MM.1S (cell line): Measurements from ENCODE around the gene WDFY4.

Experiments used
- DNase-seq: peaks from one replicate; pipeline ENCODE4 v3.0.0-alpha.2; 2015
- H2AFZ ChIP-seq: fragments of 300-600 bp; sonication (generic); 2 replicates; pipeline ENCODE4 v1.6.0; 2016; ENCODE audit warnings: antibody characterized with exemption, low read length
- H3F3A ChIP-seq: fragments of 300-600 bp; sonication (generic); 2 replicates; pipeline ENCODE4 v1.6.1; 2016; ENCODE audit warnings: mild to moderate bottlenecking, antibody characterized with exemption, low read length, moderate library complexity, mixed read lengths; ENCODE audit not compliant: insufficient read depth
- H3K27ac ChIP-seq: fragments of 300-600 bp; sonication (generic); 2 replicates; pipeline ENCODE4 v1.5.1; 2016; ENCODE audit warnings: mild to moderate bottlenecking, low read length
- H3K27me3 ChIP-seq: fragments of 300-600 bp; sonication (generic); replicated peaks from 2 replicates; pipeline ENCODE4 v1.6.0; 2016; ENCODE audit warnings: low read length; ENCODE audit not compliant: insufficient read depth
- H3K36me3 ChIP-seq: fragments of 300-600 bp; sonication (generic); replicated peaks from 2 replicates; pipeline ENCODE4 v1.6.1; 2016; ENCODE audit warnings: mild to moderate bottlenecking, low read length, mixed read lengths; ENCODE audit not compliant: insufficient read depth
- H3K4me1 ChIP-seq: fragments of 300-600 bp; sonication (generic); 2 replicates; pipeline ENCODE4 v1.6.1; 2016; ENCODE audit warnings: low read length, mixed read lengths
- H3K4me2 ChIP-seq: fragments of 300-600 bp; sonication (generic); 2 replicates; pipeline ENCODE4 v1.6.0; 2016; ENCODE audit warnings: low read depth, low read length
- H3K4me3 ChIP-seq: fragments of 300-600 bp; sonication (generic); 2 replicates; pipeline ENCODE4 v1.5.1; 2016; ENCODE audit warnings: low read length, mixed read lengths
- H3K79me2 ChIP-seq: fragments of 300-600 bp; sonication (generic); 2 replicates; pipeline ENCODE4 v1.6.1; 2016; ENCODE audit warnings: mixed run types, low read length, mixed read lengths
- H3K9ac ChIP-seq: fragments of 300-600 bp; sonication (generic); 2 replicates; pipeline ENCODE4 v1.6.1; 2016; ENCODE audit warnings: low read length, mixed read lengths
- H3K9me2 ChIP-seq: fragments of 300-600 bp; sonication (generic); replicated peaks from 2 replicates; pipeline ENCODE4 v1.6.1; 2016; ENCODE audit warnings: mild to moderate bottlenecking, low read length, mixed read lengths; ENCODE audit not compliant: insufficient read depth
- H3K9me3 ChIP-seq: fragments of 300-600 bp; sonication (generic); replicated peaks from 2 replicates; pipeline ENCODE4 v1.6.1; 2016; ENCODE audit warnings: mild to moderate bottlenecking, low read length, mixed read lengths; ENCODE audit not compliant: insufficient read depth
- H4K20me1 ChIP-seq: fragments of 300-600 bp; sonication (generic); 2 replicates; pipeline ENCODE4 v1.6.1; 2016; ENCODE audit warnings: mild to moderate bottlenecking, low read length, moderate library complexity, mixed read lengths; ENCODE audit not compliant: insufficient read depth
- EZH2 ChIP-seq: fragments of 300-600 bp; sonication (generic); optimal IDR thresholded peaks from 2 replicates; pipeline ENCODE3; 2017; ENCODE audit warnings: low read depth, mild to moderate bottlenecking, antibody characterized with exemption, low read length, mixed read lengths
- EZH2phosphoT487 ChIP-seq: fragments of 300-600 bp; sonication (generic); IDR thresholded peaks from 2 replicates; pipeline ENCODE4 v1.6.1; 2018; ENCODE audit warnings: antibody characterized with exemption, low read length
- TF ChIP-seq, protein P1 (sequence below): fragments of 300-600 bp; sonication (generic); IDR thresholded peaks from 2 replicates; pipeline ENCODE4 v1.5.1; 2016; ENCODE audit warnings: antibody characterized with exemption, low read length, mixed read lengths

The WDFY4 gene

DNA sequence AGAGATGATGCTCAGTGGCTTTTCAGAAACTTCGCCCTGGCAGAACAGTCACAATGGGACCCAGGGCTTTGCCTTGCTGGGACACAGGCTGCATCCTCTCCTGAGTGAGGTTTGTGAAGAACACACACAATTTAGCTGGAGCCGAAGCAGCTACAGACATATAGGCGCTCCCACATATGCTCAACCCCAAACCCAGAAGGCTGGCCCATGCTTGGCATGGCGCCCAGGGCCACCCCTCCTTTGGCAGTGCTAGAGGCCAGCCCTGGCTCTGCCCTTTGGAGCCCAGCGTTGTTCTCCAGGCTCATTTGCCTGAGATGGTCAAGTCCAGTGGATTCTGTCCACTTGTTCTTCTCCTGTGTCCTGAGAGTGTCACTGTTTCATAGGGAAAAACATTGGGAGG, 94.4 kb downstream of the WDFY4 start:
- no peak overlapping the region for H3K27ac ChIP-seq
- H3K4me1 ChIP-seq = no peaks in the 10 kb centered on the region
- H2AFZ ChIP-seq = no peak overlapping the region
- DNase-seq = no peak
- H3K4me3 ChIP-seq = no peak overlapping the region
- no peaks in the 10 kb centered on the region for H3K27me3 ChIP-seq
- H3K9ac ChIP-seq = no peak overlapping the region
- H3K79me2 ChIP-seq = no peaks in the 10 kb centered on the region
- H3K36me3 ChIP-seq = no peaks in the 10 kb centered on the region
- no peaks in the 10 kb centered on the region for H3K9me3 ChIP-seq
- H3F3A ChIP-seq = no peaks in the 10 kb centered on the region
- H3K9me2 ChIP-seq = no peaks in the 10 kb centered on the region
- TF ChIP-seq, protein P1, sequence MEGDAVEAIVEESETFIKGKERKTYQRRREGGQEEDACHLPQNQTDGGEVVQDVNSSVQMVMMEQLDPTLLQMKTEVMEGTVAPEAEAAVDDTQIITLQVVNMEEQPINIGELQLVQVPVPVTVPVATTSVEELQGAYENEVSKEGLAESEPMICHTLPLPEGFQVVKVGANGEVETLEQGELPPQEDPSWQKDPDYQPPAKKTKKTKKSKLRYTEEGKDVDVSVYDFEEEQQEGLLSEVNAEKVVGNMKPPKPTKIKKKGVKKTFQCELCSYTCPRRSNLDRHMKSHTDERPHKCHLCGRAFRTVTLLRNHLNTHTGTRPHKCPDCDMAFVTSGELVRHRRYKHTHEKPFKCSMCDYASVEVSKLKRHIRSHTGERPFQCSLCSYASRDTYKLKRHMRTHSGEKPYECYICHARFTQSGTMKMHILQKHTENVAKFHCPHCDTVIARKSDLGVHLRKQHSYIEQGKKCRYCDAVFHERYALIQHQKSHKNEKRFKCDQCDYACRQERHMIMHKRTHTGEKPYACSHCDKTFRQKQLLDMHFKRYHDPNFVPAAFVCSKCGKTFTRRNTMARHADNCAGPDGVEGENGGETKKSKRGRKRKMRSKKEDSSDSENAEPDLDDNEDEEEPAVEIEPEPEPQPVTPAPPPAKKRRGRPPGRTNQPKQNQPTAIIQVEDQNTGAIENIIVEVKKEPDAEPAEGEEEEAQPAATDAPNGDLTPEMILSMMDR = no peak
- TF ChIP-seq EZH2phosphoT487 (no peak), EZH2 (no peak)
- no peaks in the 10 kb centered on the region for H4K20me1 ChIP-seq
- no peak overlapping the region for H3K4me2 ChIP-seq

DNA sequence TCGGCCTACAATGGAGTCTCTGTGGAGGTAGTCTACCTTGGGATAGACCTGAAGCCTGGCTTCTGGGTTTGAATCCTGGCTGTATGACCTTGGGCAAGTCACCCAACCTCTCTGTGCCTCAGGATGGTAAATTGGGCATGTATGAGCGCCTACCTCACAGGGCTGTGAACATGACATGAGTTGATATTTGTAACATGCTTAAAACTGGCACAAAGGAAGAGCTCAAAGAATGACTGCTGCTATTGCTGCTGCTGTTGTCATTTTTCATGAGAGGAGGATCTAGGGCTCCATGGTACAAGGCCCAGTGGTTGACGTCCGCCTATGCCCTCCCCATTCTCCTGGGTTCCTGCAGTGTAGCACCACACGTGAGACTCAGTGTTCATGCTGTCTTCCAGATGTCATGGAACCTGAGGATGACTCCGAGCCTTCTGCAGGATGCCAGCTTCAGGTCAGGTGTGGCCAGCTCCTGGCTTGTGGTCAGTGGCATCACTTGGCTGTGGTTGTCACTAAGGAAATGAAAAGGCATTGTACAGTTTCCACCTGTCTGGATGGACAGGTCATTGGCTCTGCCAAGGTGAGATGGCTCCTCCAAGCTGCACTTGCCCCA, 95.0 kb downstream of the WDFY4 start:
- H3K9ac ChIP-seq = no peak overlapping the region
- no peak for DNase-seq
- no peak overlapping the region for H3K4me3 ChIP-seq

DNA sequence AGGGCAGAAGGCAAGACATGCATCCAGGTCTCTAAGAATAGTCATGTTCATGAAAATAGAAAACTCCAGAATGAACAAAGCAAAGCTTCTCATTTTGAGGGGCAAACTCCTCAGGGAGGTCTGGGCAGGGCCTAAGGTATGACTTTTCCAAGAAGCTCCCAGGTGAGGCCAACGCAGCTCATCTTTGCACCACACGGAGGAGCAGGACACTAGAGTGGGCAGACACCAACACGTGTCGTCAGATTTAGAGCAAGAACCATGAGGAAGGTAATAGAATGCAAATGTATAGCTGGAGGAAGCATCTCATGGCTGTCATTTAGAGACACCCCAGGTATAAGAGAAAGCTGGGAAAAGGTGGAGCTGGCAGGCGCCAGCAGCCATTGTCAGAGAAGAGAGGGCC, 95.7 kb downstream of the WDFY4 start:
- no peak for DNase-seq
- Histone ChIP-seq H3K4me2 (no peak overlapping the region), H3F3A (no peaks in the 10 kb centered on the region), H3K27ac (no peak overlapping the region), H3K79me2 (no peaks in the 10 kb centered on the region), H3K9ac (no peak overlapping the region), H3K36me3 (no peaks in the 10 kb centered on the region), H4K20me1 (no peaks in the 10 kb centered on the region), H2AFZ (no peak overlapping the region), H3K4me1 (no peaks in the 10 kb centered on the region), H3K9me2 (no peaks in the 10 kb centered on the region), H3K9me3 (no peaks in the 10 kb centered on the region), H3K27me3 (no peaks in the 10 kb centered on the region), H3K4me3 (no peak overlapping the region)
- TF ChIP-seq, protein P1 = no peak
- TF ChIP-seq EZH2phosphoT487 = no peak
- no peak for TF ChIP-seq EZH2

More for the DNA sequence above, 95.0 kb downstream of the WDFY4 start:
- no peaks in the 10 kb centered on the region for H3K36me3 ChIP-seq
- no peaks in the 10 kb centered on the region for H3K4me1 ChIP-seq
- H3K27ac ChIP-seq = no peak overlapping the region
- H3K27me3 ChIP-seq = no peaks in the 10 kb centered on the region
- TF ChIP-seq EZH2 (no peak), EZH2phosphoT487 (no peak)
- TF ChIP-seq, protein P1 = no peak
- no peaks in the 10 kb centered on the region for H3K9me3 ChIP-seq
- no peaks in the 10 kb centered on the region for H3F3A ChIP-seq
- no peaks in the 10 kb centered on the region for H4K20me1 ChIP-seq
- H3K4me2 ChIP-seq = no peak overlapping the region
- no peaks in the 10 kb centered on the region for H3K79me2 ChIP-seq
- H3K9me2 ChIP-seq = no peaks in the 10 kb centered on the region
- H2AFZ ChIP-seq = no peak overlapping the region
